Measurements from ENCODE around the gene TTLL8. TPM values are rescaled to one million over a fixed set of nuclear protein-coding genes. Genes with fewer than 3 reads are reported as not detected.

The TTLL8 gene
- polyA plus RNA-seq, 1 of the 3 experiments (the other 2 are of a cell fraction), result not detected

DNA sequence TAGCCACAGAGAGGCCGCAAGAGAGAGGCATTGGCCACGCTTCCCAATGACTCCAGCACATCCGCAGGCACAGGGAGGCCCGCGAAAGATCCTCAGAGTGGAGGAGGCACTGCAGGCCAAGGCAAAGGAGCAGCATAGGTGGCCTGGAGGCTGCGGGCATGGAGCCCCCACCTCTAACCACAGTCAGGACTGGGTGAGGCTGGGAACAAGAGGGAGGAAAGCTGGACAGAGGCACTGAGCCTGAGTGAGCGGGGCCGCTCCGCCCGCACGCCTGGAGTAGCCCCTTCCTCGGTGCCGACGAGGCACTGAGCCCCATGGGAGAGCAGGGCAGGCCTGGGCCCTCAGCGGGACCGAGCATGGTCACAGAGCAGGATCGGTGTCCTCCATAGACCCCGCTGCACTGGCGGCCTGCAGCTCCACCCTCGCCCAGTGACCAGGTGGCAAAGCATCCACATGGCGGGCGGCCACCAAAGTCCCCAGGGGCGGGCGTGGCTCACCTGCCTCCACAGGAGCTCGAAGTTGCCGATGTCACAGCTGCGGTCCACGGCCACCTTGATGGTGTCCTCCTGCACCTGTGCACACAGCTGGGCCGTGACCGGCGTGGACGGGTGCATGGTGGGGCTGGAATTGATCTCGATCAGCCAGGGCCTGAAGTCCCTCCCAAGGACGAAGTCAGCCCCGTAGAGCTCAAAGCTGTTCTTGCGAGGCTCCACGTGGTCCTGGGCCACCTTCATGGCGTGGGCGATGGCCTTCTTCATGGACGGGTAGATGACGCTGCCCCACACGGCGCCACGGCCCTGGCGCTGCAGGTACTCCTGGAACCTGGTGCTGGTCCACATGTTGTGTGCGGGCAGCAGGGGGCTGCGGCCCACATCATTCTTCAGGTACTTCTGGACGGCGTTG lies 26.7 kb downstream of the TTLL8 start:
- CTCF ChIA-PET, result interaction anchor here (0.7 to 3.3 kb wide), 26 partner anchors 10 to 264 kb away, joined by 3 to 88 read pairs (median 6); partner anchors contain the start of gene IL17REL
- no peak overlapping the region for H3K9ac ChIP-seq
- H3K9me2 ChIP-seq, result no peaks in the 10 kb centered on the region
- H3K36me3 ChIP-seq (replicated peaks in 1 of 2; ENCODE audit: control insufficient read depth in 1 of 2, insufficient read depth in 2 of 2, low read length in 1 of 2), result no peaks in the 10 kb centered on the region
- H4K20me1 ChIP-seq (ENCODE audit: insufficient read depth), result no peaks in the 10 kb centered on the region
- H3K4me1 ChIP-seq (ENCODE audit: control insufficient read depth in 1 of 2, insufficient read depth in 2 of 2, low read depth in 1 of 2, low read length in 1 of 2), result peaks cover 0 to 13% of the 10 kb centered on the region in 2 experiments; a peak in 1 of 4 replicates
- no peaks in the 10 kb centered on the region for H3K9me3 ChIP-seq
- no peaks in the 10 kb centered on the region for H3K79me2 ChIP-seq (ENCODE audit: insufficient read depth)
- H3K27me3 ChIP-seq (ENCODE audit: insufficient read depth), result no peaks in the 10 kb centered on the region; the same call in 1 of the 2 replicates
- DNase-seq, result peak; percentile 33
- H3K4me3 ChIP-seq (ENCODE audit: low read depth in 2 of 2, low read length in 1 of 2), result no peak overlapping the region
- TF ChIP-seq MXI1 (IDR thresholded peaks at IDR 0.05; ENCODE audit: low read depth, low read length), result no peak
- no peak for TF ChIP-seq RAD21 (IDR thresholded peaks at IDR 0.05; ENCODE audit: low read length)
- no peak for TF ChIP-seq MEF2A (IDR thresholded peaks at IDR 0.05; ENCODE audit: borderline replicate concordance, low read depth)
- TF ChIP-seq, protein P1, sequence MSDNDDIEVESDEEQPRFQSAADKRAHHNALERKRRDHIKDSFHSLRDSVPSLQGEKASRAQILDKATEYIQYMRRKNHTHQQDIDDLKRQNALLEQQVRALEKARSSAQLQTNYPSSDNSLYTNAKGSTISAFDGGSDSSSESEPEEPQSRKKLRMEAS (IDR thresholded peaks at IDR 0.05; ENCODE audit: low read depth), result no peak
- TF ChIP-seq, protein P2, sequence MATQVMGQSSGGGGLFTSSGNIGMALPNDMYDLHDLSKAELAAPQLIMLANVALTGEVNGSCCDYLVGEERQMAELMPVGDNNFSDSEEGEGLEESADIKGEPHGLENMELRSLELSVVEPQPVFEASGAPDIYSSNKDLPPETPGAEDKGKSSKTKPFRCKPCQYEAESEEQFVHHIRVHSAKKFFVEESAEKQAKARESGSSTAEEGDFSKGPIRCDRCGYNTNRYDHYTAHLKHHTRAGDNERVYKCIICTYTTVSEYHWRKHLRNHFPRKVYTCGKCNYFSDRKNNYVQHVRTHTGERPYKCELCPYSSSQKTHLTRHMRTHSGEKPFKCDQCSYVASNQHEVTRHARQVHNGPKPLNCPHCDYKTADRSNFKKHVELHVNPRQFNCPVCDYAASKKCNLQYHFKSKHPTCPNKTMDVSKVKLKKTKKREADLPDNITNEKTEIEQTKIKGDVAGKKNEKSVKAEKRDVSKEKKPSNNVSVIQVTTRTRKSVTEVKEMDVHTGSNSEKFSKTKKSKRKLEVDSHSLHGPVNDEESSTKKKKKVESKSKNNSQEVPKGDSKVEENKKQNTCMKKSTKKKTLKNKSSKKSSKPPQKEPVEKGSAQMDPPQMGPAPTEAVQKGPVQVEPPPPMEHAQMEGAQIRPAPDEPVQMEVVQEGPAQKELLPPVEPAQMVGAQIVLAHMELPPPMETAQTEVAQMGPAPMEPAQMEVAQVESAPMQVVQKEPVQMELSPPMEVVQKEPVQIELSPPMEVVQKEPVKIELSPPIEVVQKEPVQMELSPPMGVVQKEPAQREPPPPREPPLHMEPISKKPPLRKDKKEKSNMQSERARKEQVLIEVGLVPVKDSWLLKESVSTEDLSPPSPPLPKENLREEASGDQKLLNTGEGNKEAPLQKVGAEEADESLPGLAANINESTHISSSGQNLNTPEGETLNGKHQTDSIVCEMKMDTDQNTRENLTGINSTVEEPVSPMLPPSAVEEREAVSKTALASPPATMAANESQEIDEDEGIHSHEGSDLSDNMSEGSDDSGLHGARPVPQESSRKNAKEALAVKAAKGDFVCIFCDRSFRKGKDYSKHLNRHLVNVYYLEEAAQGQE (IDR thresholded peaks at IDR 0.05; ENCODE audit: low read depth, low read length), result no peak
- TF ChIP-seq, protein P3, sequence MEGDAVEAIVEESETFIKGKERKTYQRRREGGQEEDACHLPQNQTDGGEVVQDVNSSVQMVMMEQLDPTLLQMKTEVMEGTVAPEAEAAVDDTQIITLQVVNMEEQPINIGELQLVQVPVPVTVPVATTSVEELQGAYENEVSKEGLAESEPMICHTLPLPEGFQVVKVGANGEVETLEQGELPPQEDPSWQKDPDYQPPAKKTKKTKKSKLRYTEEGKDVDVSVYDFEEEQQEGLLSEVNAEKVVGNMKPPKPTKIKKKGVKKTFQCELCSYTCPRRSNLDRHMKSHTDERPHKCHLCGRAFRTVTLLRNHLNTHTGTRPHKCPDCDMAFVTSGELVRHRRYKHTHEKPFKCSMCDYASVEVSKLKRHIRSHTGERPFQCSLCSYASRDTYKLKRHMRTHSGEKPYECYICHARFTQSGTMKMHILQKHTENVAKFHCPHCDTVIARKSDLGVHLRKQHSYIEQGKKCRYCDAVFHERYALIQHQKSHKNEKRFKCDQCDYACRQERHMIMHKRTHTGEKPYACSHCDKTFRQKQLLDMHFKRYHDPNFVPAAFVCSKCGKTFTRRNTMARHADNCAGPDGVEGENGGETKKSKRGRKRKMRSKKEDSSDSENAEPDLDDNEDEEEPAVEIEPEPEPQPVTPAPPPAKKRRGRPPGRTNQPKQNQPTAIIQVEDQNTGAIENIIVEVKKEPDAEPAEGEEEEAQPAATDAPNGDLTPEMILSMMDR (IDR thresholded peaks at IDR 0.05), result no peak
- no peak for TF ChIP-seq FOXM1 (IDR thresholded peaks at IDR 0.05; ENCODE audit: low read depth)
- no peak for TF ChIP-seq EP300 (IDR thresholded peaks at IDR 0.05; ENCODE audit: borderline replicate concordance in 1 of 2, low read depth in 1 of 2, low read length in 1 of 2)
- TF ChIP-seq TAF1 (IDR thresholded peaks at IDR 0.05; ENCODE audit: borderline replicate concordance, low read depth, low read length), result no peak
- no peak for TF ChIP-seq TEAD4 (IDR thresholded peaks at IDR 0.05; ENCODE audit: borderline replicate concordance, insufficient read depth)
- TF ChIP-seq FOXJ3 (CRISPR knock-in tag; IDR thresholded peaks at IDR 0.05), result no peak
- TF ChIP-seq CHD2 (IDR thresholded peaks at IDR 0.05; ENCODE audit: low read length, partially characterized antibody), result no peak
- no peak for TF ChIP-seq POLR2AphosphoS5 (IDR thresholded peaks at IDR 0.05; ENCODE audit: low read depth, low read length)
- no peak for TF ChIP-seq FOSL2 (IDR thresholded peaks at IDR 0.05; ENCODE audit: borderline replicate concordance, low read depth)
- TF ChIP-seq, protein P4, sequence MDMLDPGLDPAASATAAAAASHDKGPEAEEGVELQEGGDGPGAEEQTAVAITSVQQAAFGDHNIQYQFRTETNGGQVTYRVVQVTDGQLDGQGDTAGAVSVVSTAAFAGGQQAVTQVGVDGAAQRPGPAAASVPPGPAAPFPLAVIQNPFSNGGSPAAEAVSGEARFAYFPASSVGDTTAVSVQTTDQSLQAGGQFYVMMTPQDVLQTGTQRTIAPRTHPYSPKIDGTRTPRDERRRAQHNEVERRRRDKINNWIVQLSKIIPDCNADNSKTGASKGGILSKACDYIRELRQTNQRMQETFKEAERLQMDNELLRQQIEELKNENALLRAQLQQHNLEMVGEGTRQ (IDR thresholded peaks at IDR 0.05; ENCODE audit: borderline replicate concordance, low read depth, low read length), result no peak
- TF ChIP-seq RXRA (IDR thresholded peaks at IDR 0.05; ENCODE audit: borderline replicate concordance, low read depth), result no peak
- TF ChIP-seq TCF12 (IDR thresholded peaks at IDR 0.05), result no peak
- TF ChIP-seq SIN3A (IDR thresholded peaks at IDR 0.05; ENCODE audit: borderline replicate concordance, low read depth, low read length), result no peak
- TF ChIP-seq YY1 (IDR thresholded peaks at IDR 0.05; ENCODE audit: low read depth), result no peak
- WGBS (ENCODE audit: low lambda C conversion rate), result 61% methylated on average over 13 of the region's 49 CpGs
- POLR2A ChIA-PET, result no interaction called here
- H3K27ac ChIP-seq (ENCODE audit: low read depth in 2 of 2, low read length in 1 of 2), result no peak overlapping the region
- no peak overlapping the region for H3K4me2 ChIP-seq
- no peak overlapping the region for H2AFZ ChIP-seq (ENCODE audit: low read depth)
- no peaks in the 10 kb centered on the region for H3F3A ChIP-seq (replicated peaks; ENCODE audit: insufficient read depth)
